Activated T-helper 1 cell treated with anti-CD3 and anti-CD28 coated beads, Interleukin-2, amount 50 U/mL, for 16 hours (primary cell): Measurements from ENCODE around the gene KRTAP19-8.

Source experiments
- DNase-seq, 2 donors: peaks; one replicate each; pipeline ENCODE4 v3.0.0-alpha.2; 2020; ENCODE audit warnings: low read depth in 1 of 2, low spot score in 1 of 2

Gene KRTAP19-8

GRCh38 chr21:31012133-31013089 is 25.9 kb downstream of the KRTAP19-8 start:
- no peak for DNase-seq

- no peak for DNase-seq
Observed at GRCh38 chr21:31011412-31011811, 26.9 kb downstream of the KRTAP19-8 start.

- no peak for DNase-seq
Observed at GRCh38 chr21:31008355-31008754, 29.9 kb downstream of the KRTAP19-8 start.

GRCh38 chr21:31005019-31005418 is 33.3 kb downstream of the KRTAP19-8 start:
- no peak for DNase-seq

- no peak for DNase-seq
Observed at GRCh38 chr21:31003471-31003870, 34.8 kb downstream of the KRTAP19-8 start.

- DNase-seq, result no peak
Observed at GRCh38 chr21:30997541-30997940, 40.7 kb downstream of the KRTAP19-8 start.

- no peak for DNase-seq
Observed at GRCh38 chr21:30996728-30997127, 41.5 kb downstream of the KRTAP19-8 start.

- DNase-seq, result no peak
Observed at GRCh38 chr21:30994932-30995331, 43.3 kb downstream of the KRTAP19-8 start.

- DNase-seq, result no peak
Observed at GRCh38 chr21:30990514-30991262, 47.6 kb downstream of the KRTAP19-8 start.

GRCh38 chr21:30988706-30989105 is 49.6 kb downstream of the KRTAP19-8 start:
- no peak for DNase-seq
